Measurements from ENCODE around the gene EDARADD.
"Not testable (repeated sequence)": the region's sequence is repeated elsewhere in the genome, so short reads cannot be mapped to it uniquely, and the experiment has no call there.

EDARADD gene

DNA sequence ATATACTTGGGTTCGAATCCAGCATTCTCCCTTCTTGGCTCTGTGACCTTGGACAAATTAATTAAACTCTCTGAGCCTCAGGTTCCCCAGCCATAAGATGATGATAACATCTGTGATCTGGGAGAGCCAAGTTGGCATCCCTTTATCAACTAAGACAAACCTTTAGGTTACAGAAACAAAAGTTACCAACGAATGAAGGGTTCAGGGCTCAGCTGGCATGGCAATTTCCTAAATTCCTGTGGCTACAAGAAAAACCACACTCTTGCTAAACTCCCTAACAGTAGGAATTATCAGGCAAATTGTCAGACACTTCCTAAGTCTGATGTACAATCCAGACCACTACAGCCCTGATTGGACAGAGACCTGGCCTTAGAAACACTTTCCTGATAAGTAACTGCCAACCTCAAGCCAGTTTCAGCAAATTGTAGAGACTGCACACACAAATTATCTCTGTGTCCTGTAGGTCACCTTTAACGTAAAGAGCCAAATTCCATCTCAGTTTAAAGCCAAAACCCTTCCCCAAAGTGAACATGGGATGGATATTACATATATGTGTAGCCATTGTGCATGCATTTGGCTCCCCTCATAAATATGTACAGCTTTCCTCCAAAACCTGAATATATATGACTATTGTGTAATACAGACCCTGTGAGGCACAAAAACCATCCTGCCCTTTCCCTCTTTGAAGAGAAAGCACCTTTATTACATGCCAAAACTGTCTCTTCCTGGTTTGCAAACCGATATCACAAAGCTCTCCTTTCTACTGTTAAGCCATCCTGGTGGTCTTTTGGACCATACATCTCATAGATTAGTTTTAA is 39.5 kb upstream of the EDARADD start:
- H3K4me1 ChIP-seq (ENCODE audit: insufficient read depth, insufficient read length), result no peaks in the 10 kb centered on the region
- peaks cover 5% of the 10 kb centered on the region; the same call in 1 of the 2 replicates for H3K9me3 ChIP-seq (ENCODE audit: insufficient read depth, low read length)
- H3K4me3 ChIP-seq (ENCODE audit: insufficient read length, low read depth), result no peak overlapping the region
- DNase-seq (ENCODE audit: low read depth, low spot score), result no peak
- no peaks in the 10 kb centered on the region for H3K36me3 ChIP-seq (ENCODE audit: insufficient read depth, insufficient read length, low read length)
- TF ChIP-seq SUZ12 (IDR thresholded peaks at IDR 0.05; ENCODE audit: extremely low read depth, insufficient read depth, insufficient read length), result no peak
- TF ChIP-seq YY1 (IDR thresholded peaks at IDR 0.05; ENCODE audit: insufficient read depth, insufficient read length), result no peak
- no peak for TF ChIP-seq ZNF274 (IDR thresholded peaks at IDR 0.05; ENCODE audit: low read depth, low read length)
- no peak overlapping the region for H3K9ac ChIP-seq (ENCODE audit: insufficient read length, low read depth)
- H3K27me3 ChIP-seq (ENCODE audit: insufficient read depth, insufficient read length), result no peaks in the 10 kb centered on the region

DNA sequence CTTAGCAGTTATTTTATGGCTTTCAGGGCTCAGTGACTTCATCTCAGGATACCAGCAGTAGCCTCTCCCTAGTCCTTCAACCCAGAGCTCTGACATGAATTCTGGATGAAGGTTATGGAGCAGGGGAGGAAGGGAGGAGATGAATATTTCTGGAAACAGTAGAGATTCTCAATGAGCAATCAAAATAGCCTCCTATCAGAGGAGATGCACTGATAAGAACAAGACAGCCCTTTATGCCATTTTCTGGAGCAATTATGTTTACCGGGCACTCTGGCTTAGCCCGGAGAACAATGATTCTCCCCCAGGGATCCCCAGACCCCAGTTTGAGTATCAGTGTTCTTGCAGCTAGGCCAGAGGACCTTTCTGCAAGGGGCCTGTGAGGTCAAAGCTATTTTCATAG is 37.9 kb upstream of the EDARADD start:
- TF ChIP-seq ZNF274 (IDR thresholded peaks at IDR 0.05; ENCODE audit: low read depth, low read length) (no peak), SUZ12 (IDR thresholded peaks at IDR 0.05; ENCODE audit: extremely low read depth, insufficient read depth, insufficient read length) (no peak), YY1 (IDR thresholded peaks at IDR 0.05; ENCODE audit: insufficient read depth, insufficient read length) (no peak)
- Histone ChIP-seq H3K4me1 (ENCODE audit: insufficient read depth, insufficient read length) (no peaks in the 10 kb centered on the region), H3K9ac (ENCODE audit: insufficient read length, low read depth) (no peak overlapping the region), H3K4me3 (ENCODE audit: insufficient read length, low read depth) (no peak overlapping the region), H3K9me3 (ENCODE audit: insufficient read depth, low read length) (peaks cover 5% of the 10 kb centered on the region; the same call in 1 of the 2 replicates), H3K36me3 (ENCODE audit: insufficient read depth, insufficient read length, low read length) (no peaks in the 10 kb centered on the region), H3K27me3 (ENCODE audit: insufficient read depth, insufficient read length) (no peaks in the 10 kb centered on the region)
- no peak for DNase-seq (ENCODE audit: low read depth, low spot score)

- no peak for TF ChIP-seq SUZ12 (IDR thresholded peaks at IDR 0.05; ENCODE audit: extremely low read depth, insufficient read depth, insufficient read length)
- TF ChIP-seq ZNF274 (IDR thresholded peaks at IDR 0.05; ENCODE audit: low read depth, low read length), result no peak
- no peak for TF ChIP-seq YY1 (IDR thresholded peaks at IDR 0.05; ENCODE audit: insufficient read depth, insufficient read length)
- Histone ChIP-seq H3K4me3 (ENCODE audit: insufficient read length, low read depth) (no peak overlapping the region), H3K4me1 (ENCODE audit: insufficient read depth, insufficient read length) (no peaks in the 10 kb centered on the region), H3K9ac (ENCODE audit: insufficient read length, low read depth) (no peak overlapping the region), H3K9me3 (ENCODE audit: insufficient read depth, low read length) (peaks cover 5% of the 10 kb centered on the region; the same call in 1 of the 2 replicates), H3K27me3 (ENCODE audit: insufficient read depth, insufficient read length) (no peaks in the 10 kb centered on the region), H3K36me3 (ENCODE audit: insufficient read depth, insufficient read length, low read length) (no peaks in the 10 kb centered on the region)
- no peak for DNase-seq (ENCODE audit: low read depth, low spot score)
These were observed 32.0 kb upstream of the EDARADD start for GRCh38 chr1:236361909-236362590.

GRCh38 chr1:236363237-236363636 is 30.8 kb upstream of the EDARADD start:
- no peaks in the 10 kb centered on the region for H3K36me3 ChIP-seq (ENCODE audit: insufficient read depth, insufficient read length, low read length)
- peaks cover 5% of the 10 kb centered on the region; the same call in 1 of the 2 replicates for H3K9me3 ChIP-seq (ENCODE audit: insufficient read depth, low read length)
- no peaks in the 10 kb centered on the region for H3K4me1 ChIP-seq (ENCODE audit: insufficient read depth, insufficient read length)
- no peaks in the 10 kb centered on the region for H3K27me3 ChIP-seq (ENCODE audit: insufficient read depth, insufficient read length)
- no peak overlapping the region for H3K9ac ChIP-seq (ENCODE audit: insufficient read length, low read depth)
- no peak for DNase-seq (ENCODE audit: low read depth, low spot score)
- H3K4me3 ChIP-seq (ENCODE audit: insufficient read length, low read depth), result no peak overlapping the region
- no peak for TF ChIP-seq SUZ12 (IDR thresholded peaks at IDR 0.05; ENCODE audit: extremely low read depth, insufficient read depth, insufficient read length)
- no peak for TF ChIP-seq ZNF274 (IDR thresholded peaks at IDR 0.05; ENCODE audit: low read depth, low read length)
- no peak for TF ChIP-seq YY1 (IDR thresholded peaks at IDR 0.05; ENCODE audit: insufficient read depth, insufficient read length)

DNA sequence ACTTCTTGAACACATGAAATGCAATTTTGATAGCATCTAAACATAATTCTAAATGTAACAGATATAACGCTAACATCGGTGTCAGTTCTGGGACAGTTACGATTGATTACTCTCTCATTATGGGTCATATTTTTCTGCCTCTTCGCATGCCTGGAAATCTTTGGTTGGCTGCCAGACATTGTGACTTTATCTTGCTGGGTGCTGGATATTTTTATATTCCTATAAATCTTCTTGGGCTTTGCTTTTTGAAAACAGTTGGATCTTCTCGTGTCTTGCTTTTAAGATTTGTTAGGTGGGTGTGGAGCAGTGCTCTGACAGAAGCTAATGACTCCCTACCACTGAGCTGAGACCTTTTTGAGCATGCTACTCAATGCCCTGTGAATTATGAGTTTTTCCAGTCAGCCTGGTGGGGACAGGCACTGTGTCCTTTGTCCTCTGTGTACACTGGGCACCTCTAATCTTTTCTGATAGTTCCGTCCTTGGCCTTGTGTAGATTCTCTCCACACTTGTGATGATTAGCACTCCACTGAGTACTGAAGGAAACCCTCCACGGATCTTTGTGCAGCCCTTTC is 28.0 kb upstream of the EDARADD start:
- Histone ChIP-seq H3K27me3 (ENCODE audit: insufficient read depth, insufficient read length) (no peaks in the 10 kb centered on the region), H3K4me3 (ENCODE audit: insufficient read length, low read depth) (no peak overlapping the region), H3K9me3 (ENCODE audit: insufficient read depth, low read length) (no peaks in the 10 kb centered on the region), H3K4me1 (ENCODE audit: insufficient read depth, insufficient read length) (no peaks in the 10 kb centered on the region), H3K9ac (ENCODE audit: insufficient read length, low read depth) (no peak overlapping the region), H3K36me3 (ENCODE audit: insufficient read depth, insufficient read length, low read length) (no peaks in the 10 kb centered on the region)
- no peak for DNase-seq (ENCODE audit: low read depth, low spot score)
- TF ChIP-seq SUZ12 (IDR thresholded peaks at IDR 0.05; ENCODE audit: extremely low read depth, insufficient read depth, insufficient read length) (no peak), ZNF274 (IDR thresholded peaks at IDR 0.05; ENCODE audit: low read depth, low read length) (no peak), YY1 (IDR thresholded peaks at IDR 0.05; ENCODE audit: insufficient read depth, insufficient read length) (no peak)

GRCh38 chr1:236366681-236367080 is 27.4 kb upstream of the EDARADD start:
- not testable (repeated sequence) for DNase-seq (ENCODE audit: low read depth, low spot score); H3K9me3 ChIP-seq (ENCODE audit: insufficient read depth, low read length); H3K27me3 ChIP-seq (ENCODE audit: insufficient read depth, insufficient read length); H3K4me1 ChIP-seq (ENCODE audit: insufficient read depth, insufficient read length); H3K4me3 ChIP-seq (ENCODE audit: insufficient read length, low read depth); H3K36me3 ChIP-seq (ENCODE audit: insufficient read depth, insufficient read length, low read length); H3K9ac ChIP-seq (ENCODE audit: insufficient read length, low read depth)

- no peak for TF ChIP-seq SUZ12 (IDR thresholded peaks at IDR 0.05; ENCODE audit: extremely low read depth, insufficient read depth, insufficient read length)
- TF ChIP-seq ZNF274 (IDR thresholded peaks at IDR 0.05; ENCODE audit: low read depth, low read length), result no peak
- TF ChIP-seq YY1 (IDR thresholded peaks at IDR 0.05; ENCODE audit: insufficient read depth, insufficient read length), result no peak
- H3K9ac ChIP-seq (ENCODE audit: insufficient read length, low read depth), result no peak overlapping the region
- no peaks in the 10 kb centered on the region for H3K9me3 ChIP-seq (ENCODE audit: insufficient read depth, low read length)
- no peaks in the 10 kb centered on the region for H3K4me1 ChIP-seq (ENCODE audit: insufficient read depth, insufficient read length)
- no peaks in the 10 kb centered on the region for H3K27me3 ChIP-seq (ENCODE audit: insufficient read depth, insufficient read length)
- no peaks in the 10 kb centered on the region for H3K36me3 ChIP-seq (ENCODE audit: insufficient read depth, insufficient read length, low read length)
- H3K4me3 ChIP-seq (ENCODE audit: insufficient read length, low read depth), result no peak overlapping the region
- DNase-seq (ENCODE audit: low read depth, low spot score), result no peak
These were observed 23.7 kb upstream of the EDARADD start for GRCh38 chr1:236370420-236370819.

All from NT2/D1 (cell line).